Measurements from ENCODE around the gene ANKRD33.

- TF ChIP-seq CTCF (IDR thresholded peaks at IDR 0.05), result no peak
- TF ChIP-seq POLR2A (IDR thresholded peaks at IDR 0.05), result no peak
Observed at GRCh38 chr12:51868821-51869495, 18.9 kb upstream of the ANKRD33 start.

Data from esophagus squamous epithelium (tissue), 4 donors.